GM11168 (cell line): ENCODE results near the gene SERGEF.

Experiments
- in situ Hi-C: fragments of 300-500 bp; cut with MboI; formaldehyde crosslinking; loops from one replicate; pipeline ENCODE4 v1.12.0; 2022; ENCODE audit warnings: low sequenced_read_pairs; ENCODE audit not compliant: unreplicated experiment

The SERGEF gene

GRCh38 chr11:17744151-17744940 is 268.5 kb downstream of the SERGEF start:
- in situ Hi-C loops, result no loop called here

GRCh38 chr11:17743808-17744119 is 269.1 kb downstream of the SERGEF start:
- in situ Hi-C loops, result no loop called here

GRCh38 chr11:17743026-17743807 is 269.6 kb downstream of the SERGEF start:
- in situ Hi-C loops, result no loop called here

DNA sequence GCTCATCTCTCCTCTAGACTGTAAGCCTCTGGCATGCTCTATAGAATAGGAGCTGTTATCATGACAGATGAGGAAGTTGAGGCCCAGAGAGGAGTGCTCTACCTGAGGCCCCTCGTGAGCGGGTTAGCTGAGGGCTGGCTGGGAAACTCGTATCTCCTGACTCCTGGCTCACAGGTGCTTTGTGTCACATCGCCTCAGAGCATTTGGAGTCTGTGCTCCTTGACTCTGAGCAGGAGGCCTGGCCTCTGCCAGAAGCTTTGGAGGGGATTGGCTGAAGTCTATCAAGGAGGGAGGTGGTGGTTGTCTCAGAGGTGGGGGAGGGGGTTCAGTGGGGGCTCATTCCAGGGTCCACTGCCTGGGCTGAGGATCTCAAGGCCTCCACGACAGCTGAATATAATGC is 270.8 kb downstream of the SERGEF start:
- in situ Hi-C loops, result no loop called here

- in situ Hi-C loops, result no loop called here
Observed at GRCh38 chr11:17741487-17741886, 271.4 kb downstream of the SERGEF start.

DNA sequence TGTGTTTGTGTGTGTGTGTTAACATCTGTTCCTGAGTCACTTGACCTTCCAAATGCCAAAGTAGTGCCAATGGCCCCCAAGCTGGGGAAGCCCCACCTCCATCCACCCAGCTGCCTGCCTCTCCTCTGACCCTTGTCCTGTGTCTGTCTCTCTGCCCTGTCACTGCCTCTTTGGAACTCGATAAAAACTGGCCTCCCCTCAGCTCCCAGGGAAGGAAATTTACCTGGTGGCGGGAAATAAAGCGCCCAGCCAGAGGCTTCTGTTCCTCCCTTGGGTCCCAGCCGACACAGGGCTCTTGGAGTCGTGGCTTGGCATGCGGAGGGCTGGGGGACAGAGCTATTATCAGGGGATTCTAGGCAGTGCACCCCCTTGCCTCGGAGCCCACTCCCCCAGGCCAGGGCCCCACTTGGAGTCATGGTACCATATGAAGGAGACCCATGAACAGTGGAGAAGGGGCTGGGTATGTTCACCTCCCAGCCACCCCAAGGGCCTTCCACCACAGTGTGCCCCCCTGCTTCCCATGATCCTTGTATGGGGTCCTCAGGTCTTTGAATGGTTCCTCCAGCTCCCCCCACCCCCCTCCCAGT is 272.1 kb downstream of the SERGEF start:
- in situ Hi-C loops, result no loop called here

DNA sequence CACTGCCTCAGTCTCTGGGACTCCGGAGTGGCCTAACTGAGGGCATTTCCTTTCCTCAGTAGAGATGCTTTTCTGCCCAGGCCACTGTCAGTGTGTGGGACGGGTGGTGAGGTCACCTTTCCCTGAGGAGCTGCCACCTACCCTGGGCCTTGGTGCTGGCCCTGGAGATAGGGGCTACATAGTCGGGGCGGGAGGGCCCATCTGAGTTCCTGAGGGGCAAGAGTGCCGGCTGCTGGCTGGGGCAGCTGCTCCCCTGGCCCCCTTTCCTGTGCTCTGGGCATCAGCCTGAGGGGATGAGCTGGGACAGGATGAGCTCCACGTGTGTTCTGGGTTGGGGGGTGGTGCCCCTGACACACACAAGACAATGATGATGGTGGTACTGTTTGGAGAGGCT is 272.9 kb downstream of the SERGEF start:
- in situ Hi-C loops, result no loop called here

GRCh38 chr11:17738151-17738973 is 274.5 kb downstream of the SERGEF start:
- in situ Hi-C loops, result no loop called here
